HEK293 (cell line): ENCODE measurements around the gene SMC5.

Source experiments
- CTCF ChIA-PET: fragments of 350-600 bp; formaldehyde crosslinking; extraction: SDS; loops from one replicate; lab custom pipeline; 2021; ENCODE audit warnings: antibody characterized with exemption; lab: Yijun Ruan, JAX
- POLR2A ChIA-PET: fragments of 300-600 bp; formaldehyde crosslinking; extraction: SDS; loops from one replicate; lab custom pipeline; 2020; ENCODE audit warnings: antibody characterized with exemption, inconsistent platforms; lab: Yijun Ruan, JAX
- H3K27ac ChIP-seq: fragments of 200-500 bp; sonication (Bioruptor generic); 2 replicates; pipeline ENCODE4 v1.5.1; 2014; ENCODE audit warnings: low read depth, low read length, control low read depth, inconsistent platforms; ENCODE audit errors: extremely low read depth
- H3K36me3 ChIP-seq, 2 experiments: fragments of 200-500 bp in 1 of 2; sonication (Bioruptor generic) in 1 of 2; 1 replicate in 1 of 2; 2 replicates in 1 of 2; pipeline ENCODE4 v1.5.1; 2014 to 2017; ENCODE audit warnings: inconsistent platforms in 2 of 2, low read length in 2 of 2; ENCODE audit not compliant: control insufficient read depth in 2 of 2, insufficient read depth in 1 of 2
- H3K4me1 ChIP-seq: fragments of 200-500 bp; sonication (Bioruptor generic); 2 replicates; pipeline ENCODE4 v1.5.1; 2014; ENCODE audit warnings: mild to moderate bottlenecking, low read length, inconsistent platforms; ENCODE audit not compliant: control insufficient read depth, insufficient read depth
- H3K4me3 ChIP-seq: 2 replicates; pipeline ENCODE4 v1.5.1; 2011; ENCODE audit warnings: low read depth, mild to moderate bottlenecking, control low read depth, low read length, moderate library complexity
- H3K9me3 ChIP-seq: fragments of 200-500 bp; sonication (Bioruptor generic); 2 replicates; pipeline ENCODE4 v1.5.1; 2014; ENCODE audit warnings: low read depth, low read length, inconsistent platforms; ENCODE audit not compliant: control insufficient read depth, insufficient read depth
- ELK4 ChIP-seq: IDR thresholded peaks from 2 replicates; pipeline ENCODE4 v1.6.1; 2011; ENCODE audit warnings: mild to moderate bottlenecking, low read depth, low read length, borderline replicate concordance
- GLI2 ChIP-seq: fragments of 450-650 bp; formaldehyde crosslinking; IDR thresholded peaks from 2 replicates; pipeline ENCODE4; 2017; ENCODE audit warnings: missing biosample characterization, missing genetic modification characterization, low read depth, borderline replicate concordance
- KLF17 ChIP-seq: fragments of 450-650 bp; formaldehyde crosslinking; IDR thresholded peaks from 2 replicates; pipeline ENCODE4 v1.5.1; 2016; ENCODE audit warnings: missing biosample characterization, missing genetic modification characterization
- PRDM6 ChIP-seq: fragments of 450-650 bp; formaldehyde crosslinking; IDR thresholded peaks from 2 replicates; pipeline ENCODE4 v1.5.1; 2017; ENCODE audit warnings: missing biosample characterization, missing genetic modification characterization
- REST ChIP-seq: fragments of 450-650 bp; formaldehyde crosslinking; IDR thresholded peaks from 2 replicates; pipeline ENCODE4 v1.5.1; 2016; ENCODE audit warnings: missing biosample characterization, missing genetic modification characterization
- ZBTB48 ChIP-seq: fragments of 450-650 bp; formaldehyde crosslinking; IDR thresholded peaks from 2 replicates; pipeline ENCODE4 v1.5.1; 2016; ENCODE audit warnings: missing biosample characterization, missing genetic modification characterization
- ZNF114 ChIP-seq: fragments of 450-650 bp; formaldehyde crosslinking; IDR thresholded peaks from 2 replicates; pipeline ENCODE4 v1.5.0; 2017; ENCODE audit warnings: missing biosample characterization, missing genetic modification characterization
- ZNF132 ChIP-seq: fragments of 450-650 bp; formaldehyde crosslinking; IDR thresholded peaks from 2 replicates; pipeline ENCODE4 v1.5.1; 2017; ENCODE audit warnings: missing biosample characterization, missing genetic modification characterization, borderline replicate concordance
- ZNF146 ChIP-seq: fragments of 450-650 bp; formaldehyde crosslinking; IDR thresholded peaks from 2 replicates; pipeline ENCODE4 v1.5.1; 2016; ENCODE audit warnings: missing biosample characterization, missing genetic modification characterization
- ZNF521 ChIP-seq: fragments of 450-650 bp; formaldehyde crosslinking; IDR thresholded peaks from 2 replicates; pipeline ENCODE4 v1.5.1; 2017; ENCODE audit warnings: missing biosample characterization, mild to moderate bottlenecking, missing genetic modification characterization
- ZNF548 ChIP-seq: fragments of 450-650 bp; formaldehyde crosslinking; IDR thresholded peaks from 2 replicates; pipeline ENCODE4 v1.5.1; 2016; ENCODE audit warnings: missing biosample characterization, missing genetic modification characterization
- ZNF560 ChIP-seq: fragments of 450-650 bp; formaldehyde crosslinking; IDR thresholded peaks from 2 replicates; pipeline ENCODE4 v1.5.1; 2017; ENCODE audit warnings: missing biosample characterization, missing genetic modification characterization, borderline replicate concordance
- ZNF600 ChIP-seq: fragments of 450-650 bp; formaldehyde crosslinking; IDR thresholded peaks from 2 replicates; pipeline ENCODE4 v1.5.1; 2016; ENCODE audit warnings: missing biosample characterization, missing genetic modification characterization
- ZNF624 ChIP-seq: fragments of 450-650 bp; formaldehyde crosslinking; IDR thresholded peaks from 2 replicates; pipeline ENCODE4 v1.5.1; 2017; ENCODE audit warnings: missing biosample characterization, missing genetic modification characterization
- ZNF658 ChIP-seq: fragments of 450-650 bp; formaldehyde crosslinking; IDR thresholded peaks from 2 replicates; pipeline ENCODE4; 2016; ENCODE audit warnings: missing biosample characterization, missing genetic modification characterization
- ZNF660 ChIP-seq: fragments of 450-650 bp; IDR thresholded peaks from 2 replicates; pipeline ENCODE4 v1.5.1; 2018; ENCODE audit warnings: missing biosample characterization, mild to moderate bottlenecking, missing genetic modification characterization
- ZNF707 ChIP-seq: fragments of 450-650 bp; formaldehyde crosslinking; IDR thresholded peaks from 2 replicates; pipeline ENCODE4 v1.5.1; 2016; ENCODE audit warnings: missing biosample characterization, missing genetic modification characterization
- ZSCAN23 ChIP-seq: fragments of 450-650 bp; formaldehyde crosslinking; IDR thresholded peaks from 2 replicates; pipeline ENCODE4 v1.5.1; 2016; ENCODE audit warnings: missing biosample characterization, missing genetic modification characterization

SMC5 gene

GRCh38 chr9:70389621-70390266 lies 131.0 kb downstream of the SMC5 start:
- Histone ChIP-seq H3K9me3 (no peaks in the 10 kb centered on the region), H3K36me3 (peaks cover 0 to 22% of the 10 kb centered on the region in 2 experiments; a peak in 1 of 3 replicates), H3K4me1 (peaks cover 5% of the 10 kb centered on the region; the same call in 1 of the 2 replicates), H3K27ac (no peak overlapping the region), H3K4me3 (no peak overlapping the region)
- TF ChIP-seq REST (peak; percentile 91), ELK4 (no peak)
- ChIA-PET CTCF (interaction anchor here (0.6 to 1.4 kb wide), 6 partner anchors 32 to 472 kb away, joined by 3 to 5 read pairs (median 4); no protein-coding TSS in a partner anchor), POLR2A (interaction anchor here (2.0 kb wide), 1 partner anchor 25 kb away, joined by 6 read pairs; the partner anchor contains the start of gene KLF9)

- CTCF ChIA-PET: interaction anchor here (0.6 to 1.8 kb wide), 9 partner anchors 14 to 211 kb away, joined by 3 to 11 read pairs (median 4); partner anchors contain the start of gene KLF9
- Histone ChIP-seq H3K27ac (no peak overlapping the region), H3K9me3 (no peaks in the 10 kb centered on the region), H3K4me1 (peaks cover 5% of the 10 kb centered on the region; the same call in 1 of the 2 replicates), H3K4me3 (no peak overlapping the region), H3K36me3 (peaks cover 0 to 20% of the 10 kb centered on the region in 2 experiments; a peak in 1 of 3 replicates)
- TF ChIP-seq ZNF114 (tag by site-specific recombination) (no peak), GLI2 (tag by site-specific recombination) (no peak), ZNF521 (tag by site-specific recombination) (no peak), ZNF132 (tag by site-specific recombination) (no peak), ZSCAN23 (tag by site-specific recombination) (no peak), ZBTB48 (tag by site-specific recombination) (no peak), ELK4 (no peak), ZNF660 (tag by site-specific recombination) (no peak), ZNF146 (tag by site-specific recombination) (no peak), ZNF600 (tag by site-specific recombination) (no peak), ZNF560 (tag by site-specific recombination) (no peak), ZNF707 (tag by site-specific recombination) (no peak), KLF17 (tag by site-specific recombination) (0 out of 2 replicates have a peak, but pooled peaks have one; percentile 40), ZNF624 (no peak), ZNF658 (tag by site-specific recombination) (no peak), ZNF548 (tag by site-specific recombination) (no peak), PRDM6 (peak; percentile 28; the same call in 1 of the 2 replicates)
- POLR2A ChIA-PET: interaction anchor here (1.3 to 2.0 kb wide), 3 partner anchors 10 to 29 kb away, joined by 4 to 8 read pairs (median 6); partner anchors contain the start of gene KLF9
Observed at GRCh38 chr9:70390933-70391341, 132.2 kb downstream of the SMC5 start.
